GOT3 (cell line): Measurements from ENCODE around the gene CYP4F2.
"Not testable (repeated sequence)": the region's sequence is repeated elsewhere in the genome, so short reads cannot be mapped to it uniquely, and the experiment has no call there.

ENCODE experiments used
- DNase-seq: peaks from one replicate; lab custom pipeline; 2025; ENCODE audit warnings: mixed read lengths; lab: John Stamatoyannopoulos, UW

Gene CYP4F2

DNA sequence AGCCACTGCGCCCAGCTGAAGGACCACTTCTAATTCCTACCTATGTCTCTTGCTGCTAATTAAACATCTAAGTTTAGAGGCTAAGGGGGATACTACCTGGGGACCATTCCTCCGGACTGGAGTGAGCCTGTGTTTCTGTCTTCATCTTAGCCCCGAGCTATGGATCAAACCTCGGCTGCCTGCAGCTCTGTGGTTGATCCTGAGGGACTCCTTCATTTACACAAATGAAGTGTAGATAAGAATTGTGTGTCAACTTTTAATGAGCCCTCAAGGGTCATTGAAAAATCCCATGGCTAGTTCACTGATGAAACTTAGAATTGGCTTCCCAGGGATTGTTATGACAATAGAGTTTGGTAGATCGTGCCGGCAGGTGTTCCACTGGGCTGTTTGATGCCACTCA lies 51.0 kb downstream of the CYP4F2 start:
- no peak for DNase-seq

DNA sequence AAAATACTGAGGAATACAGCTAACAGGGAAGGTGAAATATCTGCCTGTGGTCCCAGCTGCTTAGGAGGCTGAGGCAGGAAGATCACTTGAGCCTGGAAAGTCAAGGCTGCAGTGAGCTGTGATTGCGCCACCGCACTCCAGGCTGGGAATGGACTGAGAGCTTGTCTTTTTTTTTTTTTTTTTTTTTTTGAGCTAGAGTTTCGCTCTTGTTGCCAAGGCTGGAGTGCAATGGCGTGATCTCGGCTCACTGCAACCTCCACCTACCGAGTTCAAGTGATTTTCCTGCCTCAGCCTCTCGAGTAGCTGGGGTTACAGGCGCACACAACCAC lies 54.0 kb downstream of the CYP4F2 start:
- DNase-seq, result not testable (repeated sequence)

DNA sequence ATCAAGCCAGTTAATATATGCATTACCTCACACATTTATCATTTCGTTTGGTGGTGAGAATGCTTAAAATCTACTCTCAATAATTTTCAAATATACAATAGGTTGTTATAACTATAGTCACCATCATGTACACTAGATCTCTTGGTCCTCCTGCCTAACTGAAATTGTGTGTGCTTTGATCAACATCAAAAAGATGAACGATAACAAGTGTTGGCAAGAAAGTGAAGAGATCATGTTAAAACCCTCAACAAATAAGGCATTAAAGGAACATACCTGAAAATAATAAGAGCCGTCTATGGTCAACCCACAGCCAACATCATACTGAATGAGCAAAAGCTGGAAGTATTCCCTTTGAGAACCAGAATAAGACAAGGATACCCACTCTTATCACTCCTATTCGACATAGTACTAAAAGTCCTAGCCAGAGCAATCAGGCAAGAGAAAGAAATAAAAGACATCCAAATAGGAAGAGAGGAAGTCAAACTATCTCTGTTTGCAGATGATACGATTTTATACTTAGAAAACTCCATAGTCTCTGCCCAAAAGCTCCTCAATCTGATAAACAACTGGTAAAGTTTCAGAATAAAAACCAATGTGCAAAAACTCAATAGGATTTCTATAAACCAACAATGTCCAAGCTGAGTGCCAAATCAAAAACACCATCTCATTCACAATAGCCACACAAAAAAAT lies 54.5 kb downstream of the CYP4F2 start:
- no peak for DNase-seq

DNA sequence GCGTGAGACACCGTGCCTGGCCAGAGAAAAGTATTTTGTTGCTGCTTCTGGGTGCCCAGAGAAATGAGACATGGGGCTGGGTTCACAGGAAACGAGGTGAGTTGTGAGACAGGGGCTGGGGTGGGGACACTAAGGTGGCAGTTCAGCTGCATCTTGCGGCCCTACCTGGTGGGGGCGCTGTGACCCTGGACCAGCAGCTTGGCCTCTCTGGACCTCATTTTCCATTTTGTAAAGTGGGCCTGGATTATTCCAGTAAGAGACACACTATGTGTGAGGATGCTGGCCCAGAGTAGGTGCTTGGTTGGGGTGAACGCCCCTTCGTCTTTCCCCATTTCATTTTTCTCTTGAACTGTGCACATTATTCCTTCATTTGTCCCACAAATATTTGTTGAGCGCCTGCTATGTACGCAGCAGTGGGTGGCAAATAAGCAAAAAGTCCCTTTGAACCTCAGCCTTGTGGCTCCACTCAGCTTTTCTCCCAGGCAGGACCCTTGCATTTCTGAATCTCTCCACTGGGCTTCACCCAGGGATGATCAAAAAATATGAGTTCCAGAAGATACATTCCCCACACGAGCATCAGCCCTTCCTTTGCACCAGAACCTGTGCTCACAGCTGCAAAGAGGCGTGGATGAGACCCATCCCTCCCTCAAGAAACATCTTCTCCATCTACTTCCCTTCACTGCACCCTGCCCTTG lies 55.9 kb downstream of the CYP4F2 start:
- DNase-seq, result no peak

DNA sequence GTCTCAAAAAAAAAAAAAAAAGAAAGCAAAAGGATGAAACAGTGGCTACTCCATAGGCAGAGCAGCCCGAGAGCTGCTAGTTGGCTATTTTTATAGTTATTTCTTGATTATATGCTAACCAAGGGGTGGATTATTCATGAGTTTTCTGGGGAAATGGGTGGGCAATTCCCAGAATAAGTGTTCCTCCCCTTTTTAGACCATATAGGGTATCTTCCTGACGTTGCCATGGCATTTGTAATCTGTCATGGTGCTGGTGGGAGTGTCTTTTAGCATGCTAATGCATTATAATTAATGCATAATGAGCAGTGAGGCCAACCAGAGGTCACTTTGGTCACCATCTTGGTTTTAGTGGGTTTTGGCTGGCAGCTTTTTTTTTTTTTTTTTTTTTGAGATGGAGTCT lies 57.0 kb downstream of the CYP4F2 start:
- DNase-seq, result no peak

DNA sequence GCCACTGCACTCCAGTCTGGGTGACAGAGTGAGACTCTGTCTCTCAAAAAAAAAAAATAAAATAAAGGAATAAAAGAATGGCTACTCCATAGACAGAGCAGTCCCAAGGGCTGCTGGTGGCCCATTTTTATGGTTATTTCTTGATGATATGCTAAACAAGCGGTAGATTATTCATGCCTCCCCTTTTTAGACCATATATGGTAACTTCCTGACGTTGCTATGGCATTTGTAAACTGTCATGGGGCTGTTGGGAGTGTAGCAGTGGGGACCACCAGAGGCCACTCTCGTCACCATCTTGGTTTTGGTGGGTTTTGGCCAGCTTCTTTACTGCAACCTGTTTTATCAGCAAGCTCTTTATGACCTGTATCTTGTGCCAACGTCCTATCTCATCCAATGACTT lies 58.0 kb downstream of the CYP4F2 start:
- DNase-seq, result not testable (repeated sequence)

DNA sequence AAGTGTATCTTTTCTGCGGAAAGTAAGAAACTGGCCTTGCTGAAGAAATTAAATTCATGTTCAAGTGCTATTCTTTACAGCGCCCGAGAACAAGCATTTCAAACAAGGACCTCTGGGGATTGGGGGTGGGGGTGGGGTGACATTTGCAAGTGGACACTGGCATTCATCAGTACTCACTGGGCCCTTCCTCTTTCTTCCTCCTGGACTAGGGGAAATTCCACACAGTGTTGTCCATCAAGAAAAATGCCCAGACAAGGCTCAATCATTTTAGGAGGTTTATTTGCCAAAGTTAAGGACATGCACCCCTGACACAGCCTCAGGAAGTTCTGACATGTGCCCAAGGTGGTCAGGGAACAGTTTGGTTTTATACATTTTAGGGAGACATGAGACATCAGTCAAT lies 59.5 kb downstream of the CYP4F2 start:
- no peak for DNase-seq

DNA sequence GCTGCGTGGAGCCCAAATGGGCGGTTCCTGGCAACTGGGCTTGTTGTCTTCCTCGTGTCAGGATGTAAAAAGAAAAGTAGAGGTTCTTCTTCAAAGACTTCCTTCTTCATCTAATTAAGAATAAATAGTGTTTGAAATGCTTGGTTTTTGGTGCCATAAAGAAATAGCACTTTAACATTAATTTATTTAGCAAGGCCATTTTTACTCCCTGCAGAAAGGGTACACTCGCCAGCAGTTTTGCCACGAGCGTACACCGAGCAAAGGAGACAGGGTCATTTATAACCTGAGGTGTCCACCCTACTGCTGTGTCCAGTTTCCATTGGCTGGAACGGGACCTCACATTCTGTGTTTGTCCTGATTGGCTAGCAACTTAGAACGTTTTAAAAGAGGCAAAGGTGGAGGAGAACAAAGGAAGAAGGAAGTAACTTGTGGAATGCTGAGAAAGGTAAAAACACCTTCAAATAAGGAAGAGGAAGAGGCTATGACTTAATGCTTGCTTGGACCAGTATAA lies 60.6 kb downstream of the CYP4F2 start:
- DNase-seq, result no peak

DNA sequence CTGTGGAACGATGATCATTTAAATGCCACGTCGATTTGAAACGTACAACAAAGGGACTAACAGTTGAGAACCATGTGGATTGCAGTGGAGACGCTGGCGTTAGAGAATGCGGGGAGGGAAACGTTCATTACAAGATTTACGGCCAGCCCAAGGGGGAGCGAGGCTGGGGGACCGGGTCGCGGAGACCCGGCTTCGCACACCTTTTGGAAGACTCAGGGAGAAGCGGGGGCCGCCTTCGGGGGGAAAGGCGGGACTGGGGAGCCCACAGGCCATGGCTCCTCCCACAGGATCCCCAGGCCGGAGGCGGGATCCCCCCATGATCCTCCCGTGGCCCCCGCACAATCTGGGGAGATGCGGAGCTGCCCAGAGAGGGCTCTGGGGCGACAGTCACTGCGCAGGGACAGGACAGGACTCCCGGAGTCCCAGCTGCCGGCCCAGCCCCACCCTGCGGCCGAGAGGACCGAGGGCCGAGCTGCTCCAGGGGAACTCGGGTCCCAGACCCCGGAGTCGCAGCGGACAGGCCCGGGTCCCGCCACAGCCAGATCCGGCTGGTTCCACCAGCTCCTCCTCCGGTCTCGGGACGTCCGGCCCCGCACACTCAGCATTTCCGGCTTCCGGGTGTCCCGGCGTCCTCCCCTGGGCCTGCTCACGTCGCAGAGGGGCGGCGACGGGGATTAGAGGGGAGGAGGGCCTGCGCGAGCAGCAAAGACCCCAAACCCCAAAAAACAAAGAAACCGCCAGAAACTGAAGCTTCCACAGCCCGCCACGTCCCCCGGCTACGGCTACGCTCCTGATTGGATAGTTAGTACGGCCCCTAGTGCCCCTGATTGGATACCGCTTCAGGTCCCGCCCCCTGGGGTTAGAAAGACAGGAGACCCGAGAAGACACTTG lies 61.3 kb downstream of the CYP4F2 start:
- DNase-seq, result peak; percentile 83

DNA sequence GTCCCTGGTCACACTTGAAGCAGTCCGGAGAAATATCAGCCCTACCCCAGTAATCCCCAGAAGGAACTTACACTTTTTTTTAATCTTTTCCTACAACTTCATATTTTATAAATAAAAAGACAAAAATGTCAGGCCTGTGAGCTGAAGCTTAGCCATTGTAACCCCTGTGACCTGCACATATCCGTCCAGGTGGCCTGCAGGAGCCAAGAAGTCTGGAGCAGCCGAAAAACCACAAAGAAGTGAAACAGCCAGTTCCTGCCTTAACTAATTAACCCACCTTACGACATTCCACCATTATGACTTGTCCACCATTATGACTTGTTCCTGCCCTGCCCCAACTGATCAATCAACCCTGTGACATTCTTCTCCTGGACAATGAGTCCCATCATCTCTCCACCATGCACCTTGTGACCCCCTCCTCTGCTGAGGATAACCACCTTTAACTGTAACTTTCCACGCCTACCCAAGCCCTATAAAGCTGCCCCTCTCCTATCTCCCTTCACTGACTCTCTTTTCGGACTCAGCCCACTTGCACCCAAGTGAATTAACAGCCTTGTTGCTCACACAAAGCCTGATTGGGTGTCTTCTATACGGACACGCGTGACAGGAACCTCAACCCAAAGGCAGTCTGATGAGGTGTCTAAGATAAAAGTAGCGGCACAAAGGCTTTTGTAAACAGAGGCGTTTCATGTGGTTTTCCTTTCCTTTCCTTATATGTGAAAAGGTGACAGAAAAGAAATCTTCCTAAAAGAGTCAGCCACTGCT lies 62.1 kb downstream of the CYP4F2 start:
- DNase-seq, result not testable (repeated sequence)

DNA sequence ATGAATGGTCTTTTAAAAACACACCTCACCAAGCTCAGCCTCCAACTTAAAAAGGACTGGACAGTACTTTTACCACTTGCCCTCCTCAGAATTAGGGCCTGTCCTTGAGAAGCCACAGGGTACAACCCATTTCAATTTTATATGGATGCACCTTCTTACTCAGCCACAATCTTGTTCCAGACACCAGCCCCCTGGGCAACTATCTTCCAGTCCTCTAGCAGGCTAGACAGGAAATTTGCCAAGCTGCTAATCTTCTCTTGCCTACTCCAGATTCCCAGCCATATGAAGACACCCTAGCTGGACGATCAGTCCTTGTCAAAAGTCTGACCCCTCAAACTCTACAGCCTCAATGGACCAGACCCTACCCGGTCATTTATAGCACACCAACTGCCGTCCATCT lies 63.6 kb downstream of the CYP4F2 start:
- DNase-seq, result not testable (repeated sequence)

DNA sequence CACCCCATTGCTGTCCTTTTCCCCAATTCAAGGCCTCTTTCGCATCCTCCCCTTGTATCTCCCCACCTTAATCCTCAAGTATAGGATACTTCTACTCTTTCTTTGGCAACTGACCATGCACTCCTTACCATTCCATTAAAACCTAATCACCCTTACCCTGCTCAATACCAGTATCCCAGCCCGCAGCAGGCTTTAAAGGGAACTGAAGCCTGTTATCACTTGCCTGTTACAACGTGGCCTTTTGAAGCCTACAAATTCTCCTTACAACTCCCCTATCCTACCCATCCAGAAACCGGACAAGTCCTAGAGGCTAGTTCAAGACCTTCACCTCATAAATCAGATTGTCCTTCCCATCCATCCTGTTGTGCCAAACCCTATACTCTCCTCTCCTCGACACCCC lies 66.2 kb downstream of the CYP4F2 start:
- no peak for DNase-seq

DNA sequence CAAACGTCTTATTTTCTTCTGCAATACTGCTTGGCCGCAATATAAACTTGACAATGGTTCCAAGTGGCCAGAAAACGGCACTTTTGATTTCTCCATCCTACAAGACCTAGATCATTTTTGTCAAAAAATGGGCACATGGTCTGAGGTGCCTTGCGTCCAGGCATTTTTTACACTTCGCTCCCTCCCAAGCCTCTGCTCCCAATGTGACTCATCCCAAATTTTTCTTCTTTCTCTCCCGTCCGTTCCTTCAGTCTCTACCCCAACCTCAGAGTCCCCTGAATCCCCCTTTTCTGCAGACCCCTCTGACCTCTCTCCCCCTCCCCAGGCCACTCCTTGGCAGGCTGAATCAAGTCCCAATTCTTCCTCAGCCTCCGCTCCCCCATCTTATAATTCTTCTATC lies 68.1 kb downstream of the CYP4F2 start:
- DNase-seq, result no peak

DNA sequence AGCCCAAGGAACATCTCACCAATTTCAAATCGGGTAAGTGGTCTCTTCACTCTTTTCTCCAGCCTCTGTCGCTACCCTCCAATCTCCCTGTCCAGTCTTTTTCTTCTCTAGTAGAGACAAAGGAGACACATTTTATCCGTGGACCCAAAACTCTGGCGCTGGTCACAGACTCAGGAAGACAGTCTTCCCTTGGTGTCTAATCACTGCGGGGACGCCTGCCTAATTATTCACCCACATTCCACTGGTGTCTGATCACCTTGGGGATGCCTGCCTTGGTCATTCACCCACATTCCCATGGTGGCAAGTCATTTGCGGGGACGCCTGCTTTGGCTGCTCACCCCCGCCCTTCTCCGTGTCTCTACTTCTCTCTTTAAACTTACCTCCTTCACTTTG lies 68.6 kb downstream of the CYP4F2 start:
- no peak for DNase-seq

DNA sequence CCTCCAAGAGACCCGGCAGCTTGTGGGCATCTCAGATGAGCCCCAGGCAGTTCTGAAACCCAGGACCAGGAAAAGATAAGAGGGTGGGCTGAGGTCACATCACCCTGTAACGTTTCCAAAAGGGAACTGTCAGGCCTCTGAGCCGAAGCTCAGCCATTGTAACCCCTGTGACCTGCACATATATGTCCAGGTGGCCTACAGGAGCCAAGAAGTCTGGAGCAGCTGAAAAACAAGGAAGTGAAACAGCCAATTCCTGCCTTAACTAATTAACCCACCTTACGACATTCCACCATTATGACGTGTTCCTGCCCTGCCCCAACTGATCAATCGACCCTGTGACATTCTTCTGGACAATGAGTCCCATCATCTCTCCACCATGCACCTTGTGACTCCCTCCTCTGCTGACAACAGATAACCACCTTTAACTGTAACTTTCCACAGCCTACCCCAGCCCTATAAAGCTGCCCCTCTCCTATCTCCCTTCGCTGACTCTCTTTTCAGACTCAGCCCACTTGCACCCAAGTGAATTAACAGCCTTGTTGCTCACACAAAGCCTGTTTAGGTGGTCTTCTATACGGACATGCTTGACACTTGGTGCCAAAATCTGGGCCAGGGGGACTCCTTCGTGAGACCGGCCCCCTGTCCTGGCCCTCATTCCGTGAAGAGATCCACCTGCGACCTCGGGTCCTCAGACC lies 69.1 kb downstream of the CYP4F2 start:
- not testable (repeated sequence) for DNase-seq

DNA sequence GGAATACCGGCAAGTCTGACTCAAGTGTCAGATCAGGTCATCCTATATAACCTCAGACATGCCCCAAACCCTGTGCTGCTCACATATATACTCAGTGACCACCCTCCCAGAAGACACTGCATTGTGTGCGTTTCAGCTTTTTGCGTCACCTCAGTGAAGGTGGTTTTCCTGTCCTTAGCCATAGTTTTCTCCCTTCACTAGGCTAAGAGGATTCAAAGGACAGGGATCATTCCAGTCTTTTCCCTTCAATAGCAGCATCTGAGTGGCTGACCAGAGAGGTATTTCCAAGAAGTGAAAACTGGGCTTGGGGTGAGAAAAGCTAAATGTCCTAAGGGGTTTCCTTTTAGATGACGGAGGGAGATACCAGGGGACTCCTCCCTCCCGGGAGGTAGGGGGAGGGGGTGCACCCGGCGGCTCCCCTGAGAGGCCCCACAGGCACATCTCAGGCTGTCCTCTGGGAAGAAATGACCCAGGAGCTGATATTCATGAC lies 69.7 kb downstream of the CYP4F2 start:
- no peak for DNase-seq
